NCI-H748 (cell line): ENCODE data around the gene MILR1.

Experiments
- DNase-seq: peaks from one replicate; lab custom pipeline; 2025; ENCODE audit not compliant: unreplicated experiment; lab: John Stamatoyannopoulos, UW

The MILR1 gene

GRCh38 chr17:64500862-64501765 lies 52.2 kb downstream of the MILR1 start:
- DNase-seq = no peak

- DNase-seq = no peak
These were observed 53.1 kb downstream of the MILR1 start for GRCh38 chr17:64502021-64502420.

GRCh38 chr17:64502809-64503208 lies 53.9 kb downstream of the MILR1 start:
- DNase-seq = no peak

- DNase-seq = no peak
These were observed 54.4 kb downstream of the MILR1 start for GRCh38 chr17:64503341-64503740.

- no peak for DNase-seq
These were observed 55.2 kb downstream of the MILR1 start for GRCh38 chr17:64503821-64504768.

- peak; percentile 43 for DNase-seq
These were observed 55.9 kb downstream of the MILR1 start for GRCh38 chr17:64504769-64505339.

GRCh38 chr17:64505340-64506200 lies 56.7 kb downstream of the MILR1 start:
- peak; percentile 93 for DNase-seq

- DNase-seq = peak; percentile 98
These were observed 57.3 kb downstream of the MILR1 start, which contains the start of gene DDX5 for GRCh38 chr17:64506201-64506575. TSS of gene DDX5 (minus strand) at chr17:64506289. CDS start at chr17:64506119, 170 bp downstream.

- DNase-seq = peak; percentile 99
These were observed 57.9 kb downstream of the MILR1 start, which contains the start of gene CEP95 for GRCh38 chr17:64506576-64507412. TSS of gene CEP95 (plus strand) at chr17:64506977. CDS start at chr17:64507098, 121 bp downstream.

GRCh38 chr17:64507413-64507782 lies 58.5 kb downstream of the MILR1 start:
- peak; percentile 75 for DNase-seq

- no peak for DNase-seq
These were observed 59.8 kb downstream of the MILR1 start for GRCh38 chr17:64508683-64509082.

- no peak for DNase-seq
These were observed 60.3 kb downstream of the MILR1 start for GRCh38 chr17:64509179-64509578.

- DNase-seq = no peak
These were observed 66.5 kb downstream of the MILR1 start for GRCh38 chr17:64515419-64515818.

GRCh38 chr17:64515829-64516228 lies 66.9 kb downstream of the MILR1 start:
- DNase-seq = no peak
